RPMI7951 (cell line): ENCODE results near the gene ZFP36L2. TPM values are rescaled to one million over a fixed set of nuclear protein-coding genes. Genes with fewer than 3 reads are reported as not detected.

Source experiments
- DNase-seq: peaks from one replicate; pipeline ENCODE4 v3.0.0-alpha.2; 2012; ENCODE audit warnings: low read depth
- total RNA-seq: library from RNA; depleted of rRNA; stranded (reverse); fragments of >200 nt; shearing (Covaris generic); gene quantifications from 2 replicates; pipeline ENCODE4 v1.2.3, GENCODE V29; 2014; rRNA removed

ZFP36L2 gene
- total RNA-seq = 6.4 and 9.1 TPM in 2 replicates

GRCh38 chr2:43226558-43226954 is at the start of gene ZFP36L2:
Gene ZFP36L2 (minus strand): TSS chr2:43226606. CDS start chr2:43226315, 291 bp downstream.
- DNase-seq = peak; percentile 96

- DNase-seq = no peak
Observed at GRCh38 chr2:43274721-43275120, 48.3 kb upstream of the ZFP36L2 start.

- DNase-seq = peak; percentile 42
Observed at GRCh38 chr2:43274055-43274454, 47.6 kb upstream of the ZFP36L2 start.

GRCh38 chr2:43273529-43273928 is 47.1 kb upstream of the ZFP36L2 start:
- DNase-seq = peak; percentile 66

GRCh38 chr2:43270930-43271615 is 44.7 kb upstream of the ZFP36L2 start:
- DNase-seq = no peak

- no peak for DNase-seq
Observed at GRCh38 chr2:43270461-43270860, 44.1 kb upstream of the ZFP36L2 start.

GRCh38 chr2:43269706-43270105 is 43.3 kb upstream of the ZFP36L2 start:
- peak; percentile 83 for DNase-seq

- peak; percentile 98 for DNase-seq
Observed at GRCh38 chr2:43269074-43269572, 42.7 kb upstream of the ZFP36L2 start.

- no peak for DNase-seq
Observed at GRCh38 chr2:43268066-43268953, 41.9 kb upstream of the ZFP36L2 start.

- DNase-seq = no peak
Observed at GRCh38 chr2:43267381-43267780, 41.0 kb upstream of the ZFP36L2 start.

GRCh38 chr2:43266711-43267111 is 40.3 kb upstream of the ZFP36L2 start:
- no peak for DNase-seq

GRCh38 chr2:43265421-43265820 is 39.0 kb upstream of the ZFP36L2 start:
- no peak for DNase-seq

- no peak for DNase-seq
Observed at GRCh38 chr2:43265001-43265400, 38.6 kb upstream of the ZFP36L2 start.

GRCh38 chr2:43262951-43263350 is 36.5 kb upstream of the ZFP36L2 start:
- DNase-seq = no peak

GRCh38 chr2:43262239-43262638 is 35.8 kb upstream of the ZFP36L2 start:
- DNase-seq = no peak

- DNase-seq = no peak
Observed at GRCh38 chr2:43259512-43259911, 33.1 kb upstream of the ZFP36L2 start.

- no peak for DNase-seq
Observed at GRCh38 chr2:43258547-43259156, 32.2 kb upstream of the ZFP36L2 start.

- peak; percentile 64 for DNase-seq
Observed at GRCh38 chr2:43255296-43255910, 29.0 kb upstream of the ZFP36L2 start.

GRCh38 chr2:43254331-43254730 is 27.9 kb upstream of the ZFP36L2 start:
- DNase-seq = no peak

- DNase-seq = peak; percentile 28
Observed at GRCh38 chr2:43251171-43251731, 24.8 kb upstream of the ZFP36L2 start.

GRCh38 chr2:43250015-43250414 is 23.6 kb upstream of the ZFP36L2 start:
- DNase-seq = no peak
